GM23338 (cell line): ENCODE results near the gene NYAP1. TPM values are rescaled to one million over a fixed set of nuclear protein-coding genes. Genes with fewer than 3 reads are reported as not detected.

ENCODE experiments used
- ATAC-seq: fragments of 200-7000 bp; cut with Tn5 transposase; 3 replicates; pipeline ENCODE4 v1.9.1; 2020
- DNase-seq: peaks from one replicate; pipeline ENCODE4 v3.0.0-alpha.2; 2015; ENCODE audit warnings: low spot score
- H2AFZ ChIP-seq: fragments of 200-600 bp; sonication (generic); 2 replicates; pipeline ENCODE4 v1.8.0; 2016; ENCODE audit warnings: antibody characterized with exemption, mild to moderate bottlenecking, moderate library complexity
- H3F3A ChIP-seq: fragments of 200-600 bp; sonication (generic); replicated peaks from 2 replicates; pipeline ENCODE4 v1.8.0; 2017; ENCODE audit warnings: antibody characterized with exemption, mixed run types, low read depth
- H3K27ac ChIP-seq: fragments of 200-600 bp; sonication (generic); 2 replicates; pipeline ENCODE4 v1.6.1; 2016; ENCODE audit warnings: low read depth
- H3K27me3 ChIP-seq: fragments of 200-600 bp; sonication (generic); 2 replicates; pipeline ENCODE4 v1.8.0; 2016; ENCODE audit warnings: mild to moderate bottlenecking, mixed run types, moderate library complexity; ENCODE audit not compliant: insufficient read depth
- H3K36me3 ChIP-seq: fragments of 200-600 bp; sonication (generic); 2 replicates; pipeline ENCODE4 v1.8.0; 2016; ENCODE audit warnings: mild to moderate bottlenecking; ENCODE audit not compliant: insufficient read depth
- H3K4me1 ChIP-seq: fragments of 200-600 bp; sonication (generic); 2 replicates; pipeline ENCODE4 v1.8.0; 2016; ENCODE audit warnings: mild to moderate bottlenecking, moderate library complexity; ENCODE audit not compliant: insufficient read depth
- H3K4me2 ChIP-seq: fragments of 200-600 bp; sonication (generic); 2 replicates; pipeline ENCODE4 v1.7.1; 2017; ENCODE audit warnings: mixed run types
- H3K4me3 ChIP-seq: fragments of 200-600 bp; sonication (generic); 2 replicates; pipeline ENCODE4 v1.6.1; 2016; ENCODE audit warnings: mixed run types
- H3K79me2 ChIP-seq: fragments of 200-600 bp; sonication (generic); replicated peaks from 2 replicates; pipeline ENCODE4 v1.8.0; 2017; ENCODE audit warnings: mild to moderate bottlenecking; ENCODE audit not compliant: insufficient read depth
- H3K9me2 ChIP-seq: fragments of 200-600 bp; sonication (generic); 2 replicates; pipeline ENCODE4 v1.8.0; 2017; ENCODE audit not compliant: insufficient read depth
- H4K20me1 ChIP-seq: fragments of 200-600 bp; sonication (generic); replicated peaks from 2 replicates; pipeline ENCODE4 v1.8.0; 2017; ENCODE audit warnings: mild to moderate bottlenecking; ENCODE audit not compliant: insufficient read depth
- H3K27ac Mint-ChIP-seq: 2 replicates; pipeline ENCODE4 v1.8.0; 2020; ENCODE audit warnings: inconsistent platforms, mild to moderate bottlenecking, moderate library complexity, mixed read lengths
- H3K27me3 Mint-ChIP-seq: 3 replicates; pipeline ENCODE4 v1.8.0; 2022; ENCODE audit warnings: low read depth, mild to moderate bottlenecking, moderate library complexity, mixed read lengths, inconsistent platforms; ENCODE audit not compliant: insufficient read depth, poor library complexity
- H3K36me3 Mint-ChIP-seq: 3 replicates; pipeline ENCODE4 v1.8.0; 2021; ENCODE audit warnings: low read depth, mild to moderate bottlenecking, inconsistent platforms, moderate library complexity, mixed read lengths
- H3K4me1 Mint-ChIP-seq: 3 replicates; pipeline ENCODE4 v1.8.0; 2020; ENCODE audit warnings: mild to moderate bottlenecking, inconsistent platforms, mixed read lengths
- H3K4me3 Mint-ChIP-seq: 3 replicates; pipeline ENCODE4 v1.8.0; 2021; ENCODE audit warnings: moderate library complexity, mild to moderate bottlenecking, inconsistent platforms, mixed read lengths
- H3K9me3 Mint-ChIP-seq: 3 replicates; pipeline ENCODE4 v1.8.0; 2020; ENCODE audit warnings: moderate library complexity, mild to moderate bottlenecking, inconsistent platforms, mixed read lengths
- EZH2 ChIP-seq: fragments of 200-600 bp; sonication (generic); IDR thresholded peaks from one replicate; pipeline ENCODE4 v1.8.0; 2017; ENCODE audit warnings: antibody characterized with exemption, mild to moderate bottlenecking, low read depth; ENCODE audit not compliant: unreplicated experiment
- EZH2phosphoT487 ChIP-seq: fragments of 200-600 bp; sonication (generic); IDR thresholded peaks from one replicate; pipeline ENCODE4 v1.8.1; 2018; ENCODE audit warnings: antibody characterized with exemption; ENCODE audit not compliant: unreplicated experiment
- JUNB ChIP-seq: IDR thresholded peaks from one replicate; pipeline ENCODE4 v1.6.1; 2016; ENCODE audit warnings: antibody characterized with exemption; ENCODE audit not compliant: unreplicated experiment
- POLR2AphosphoS5 ChIP-seq: IDR thresholded peaks from 2 replicates; pipeline ENCODE4 v1.6.1; 2016; ENCODE audit warnings: antibody characterized with exemption, low read depth
- STAT1 ChIP-seq: IDR thresholded peaks from one replicate; pipeline ENCODE4 v1.6.1; 2016; ENCODE audit warnings: antibody characterized with exemption; ENCODE audit not compliant: unreplicated experiment
- ZNF462 ChIP-seq: fragments of 250-450 bp; sonication (Bioruptor Pico); IDR thresholded peaks from 2 replicates; pipeline ENCODE4 v1.5.0; 2020; ENCODE audit warnings: mild to moderate bottlenecking, moderate library complexity
- polyA plus RNA-seq: library from polyadenylated mRNA; unstranded; fragments of >200 nt; fragmentation: Nextera tagmentation; extraction: Ambion mirVana; gene quantifications from 2 replicates; pipeline ENCODE4 v1.2.1, GENCODE V29; 2016
- total RNA-seq: library from RNA; depleted of rRNA; stranded (reverse); fragments of >200 nt; shearing (Covaris generic); gene quantifications from 2 replicates; pipeline ENCODE4 v1.2.3, GENCODE V29; 2014

The NYAP1 gene
- total and polyA plus RNA-seq, 2 experiments from 2014 or later, result 0.19 to 4.9 TPM

DNA sequence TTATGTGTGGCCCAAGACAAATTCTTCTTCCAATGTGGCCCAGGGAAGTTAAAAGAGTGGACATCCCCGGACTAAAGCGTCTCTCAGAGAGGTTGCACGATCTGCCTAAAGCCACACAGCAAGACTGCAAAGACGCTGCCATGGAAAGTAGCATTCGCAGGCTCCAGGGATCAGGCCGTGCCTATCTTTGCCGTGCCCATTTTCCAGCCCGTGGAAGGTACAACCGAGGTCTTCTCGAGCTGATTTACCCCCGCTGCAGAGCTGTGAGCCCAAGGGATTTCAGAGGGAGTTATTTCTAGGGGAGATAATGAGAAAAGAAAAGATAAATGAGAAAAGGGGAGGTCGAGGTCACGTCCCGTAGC lies 1.0 kb upstream of the NYAP1 start:
- Histone ChIP-seq H3K4me3 (peak overlapping the region; percentile 89), H3K36me3 (no peaks in the 10 kb centered on the region), H3K79me2 (no peaks in the 10 kb centered on the region), H3K4me1 (peaks cover 23% of the 10 kb centered on the region; the same call in 1 of the 2 replicates), H3K4me2 (peak overlapping the region; percentile 91), H3K9me2 (no peaks in the 10 kb centered on the region), H3K27me3 (no peaks in the 10 kb centered on the region), H3F3A (peaks cover 2% of the 10 kb centered on the region; the same call in 1 of the 2 replicates), H2AFZ (peak overlapping the region; percentile 97), H3K27ac (no peak overlapping the region), H4K20me1 (no peaks in the 10 kb centered on the region)
- TF ChIP-seq EZH2 (no peak), POLR2AphosphoS5 (no peak), STAT1 (no peak), ZNF462 (no peak), EZH2phosphoT487 (no peak), JUNB (no peak)
- peaks cover 31% of the 10 kb centered on the region for H3K4me1 Mint-ChIP-seq
- ATAC-seq (no peak), DNase-seq (no peak)
- no peak overlapping the region for H3K27ac Mint-ChIP-seq
- no peaks in the 10 kb centered on the region; the same call in 1 of the 3 replicates for H3K9me3 Mint-ChIP-seq
- peak overlapping the region; percentile 83 for H3K4me3 Mint-ChIP-seq
- H3K36me3 Mint-ChIP-seq, result no peaks in the 10 kb centered on the region; the same call in 2 of the 3 replicates
- H3K27me3 Mint-ChIP-seq, result peaks cover 23% of the 10 kb centered on the region
